DND-41 (cell line): ENCODE data around the gene CRISPLD2.

ENCODE experiments used
- ATAC-seq: fragments of 200-7000 bp; cut with Tn5 transposase; 3 replicates; pipeline ENCODE4 v1.9.1; 2021; ENCODE audit warnings: low read depth; ENCODE audit not compliant: insufficient read depth
- DNase-seq: peaks from one replicate; pipeline ENCODE4 v3.0.0-alpha.2; 2020
- H2AFZ ChIP-seq: 2 replicates; pipeline ENCODE4 v1.6.0; 2012; ENCODE audit warnings: low read depth, low read length
- H3K27ac ChIP-seq: 2 replicates; pipeline ENCODE4 v1.5.1; 2012; ENCODE audit warnings: low read length, inconsistent platforms
- H3K27me3 ChIP-seq: fragments of 200-600 bp; sonication (generic); 2 replicates; pipeline ENCODE4 v1.6.0; 2012; ENCODE audit warnings: low read length, mild to moderate bottlenecking, inconsistent platforms; ENCODE audit not compliant: insufficient read depth, poor library complexity
- H3K36me3 ChIP-seq: 2 replicates; pipeline ENCODE4 v1.5.1; 2012; ENCODE audit warnings: low read length, inconsistent platforms; ENCODE audit not compliant: insufficient read depth
- H3K4me1 ChIP-seq: 2 replicates; pipeline ENCODE4 v1.5.1; 2012; ENCODE audit warnings: mild to moderate bottlenecking, low read length; ENCODE audit not compliant: insufficient read depth
- H3K4me2 ChIP-seq: 2 replicates; pipeline ENCODE4 v1.6.0; 2012; ENCODE audit warnings: mild to moderate bottlenecking, moderate library complexity, low read length, inconsistent platforms; ENCODE audit not compliant: insufficient read depth
- H3K4me3 ChIP-seq, 2 experiments: fragments of 200-600 bp in 1 of 2; shearing (Covaris generic) in 1 of 2; 2 replicates each; pipeline ENCODE4 v1.5.1; 2012 to 2016; ENCODE audit warnings: inconsistent platforms in 2 of 2, low read length in 2 of 2, mild to moderate bottlenecking in 2 of 2, low read depth in 1 of 2, moderate library complexity in 1 of 2
- H3K79me2 ChIP-seq: 2 replicates; pipeline ENCODE4 v1.6.0; 2012; ENCODE audit warnings: low read length, inconsistent platforms; ENCODE audit not compliant: insufficient read depth
- H3K9ac ChIP-seq: 2 replicates; pipeline ENCODE4 v1.6.0; 2012; ENCODE audit warnings: low read depth, mild to moderate bottlenecking, inconsistent platforms, low read length, moderate library complexity
- H3K9me3 ChIP-seq: 2 replicates; pipeline ENCODE4 v1.5.1; 2012; ENCODE audit warnings: low read length, moderate library complexity, mild to moderate bottlenecking, inconsistent platforms; ENCODE audit not compliant: insufficient read depth, severe bottlenecking
- H4K20me1 ChIP-seq: 2 replicates; pipeline ENCODE4 v1.6.0; 2012; ENCODE audit warnings: low read length; ENCODE audit not compliant: insufficient read depth
- CTCF ChIP-seq: IDR thresholded peaks from 2 replicates; pipeline ENCODE4 v1.5.1; 2012; ENCODE audit warnings: borderline replicate concordance, low read length, moderate library complexity, mild to moderate bottlenecking; ENCODE audit not compliant: poor library complexity, severe bottlenecking; ENCODE audit errors: extremely low read depth
- EZH2 ChIP-seq: IDR thresholded peaks from 3 replicates; pipeline ENCODE4 v1.6.1; 2012; ENCODE audit warnings: borderline replicate concordance, low read depth, mild to moderate bottlenecking, moderate library complexity, low read length, inconsistent platforms; ENCODE audit not compliant: severe bottlenecking

CRISPLD2 gene

GRCh38 chr16:84874983-84875382 lies 55.2 kb downstream of the CRISPLD2 start:
- DNase-seq: no peak
- TF ChIP-seq CTCF (no peak), EZH2 (no peak)
- no peak for ATAC-seq

GRCh38 chr16:84875846-84876245 lies 56.1 kb downstream of the CRISPLD2 start:
- Histone ChIP-seq H3K36me3 (no peaks in the 10 kb centered on the region), H3K4me1 (no peaks in the 10 kb centered on the region), H3K79me2 (no peaks in the 10 kb centered on the region), H2AFZ (no peak overlapping the region), H3K9me3 (no peaks in the 10 kb centered on the region), H3K4me3 (no peak overlapping the region), H4K20me1 (no peaks in the 10 kb centered on the region), H3K9ac (no peak overlapping the region), H3K4me2 (no peak overlapping the region), H3K27me3 (peaks cover 8% of the 10 kb centered on the region), H3K27ac (no peak overlapping the region)
- DNase-seq: no peak
- TF ChIP-seq EZH2 (no peak), CTCF (no peak)
- no peak for ATAC-seq

More at GRCh38 chr16:84874983-84875382, 55.2 kb downstream of the CRISPLD2 start:
- Histone ChIP-seq H3K27me3 (peaks cover 8% of the 10 kb centered on the region), H3K36me3 (no peaks in the 10 kb centered on the region), H3K9ac (no peak overlapping the region), H4K20me1 (no peaks in the 10 kb centered on the region), H2AFZ (no peak overlapping the region), H3K9me3 (no peaks in the 10 kb centered on the region), H3K4me2 (no peak overlapping the region), H3K4me3 (no peak overlapping the region), H3K27ac (no peak overlapping the region), H3K79me2 (no peaks in the 10 kb centered on the region), H3K4me1 (no peaks in the 10 kb centered on the region)

GRCh38 chr16:84876873-84877606 lies 57.3 kb downstream of the CRISPLD2 start:
- H3K9me3 ChIP-seq: no peaks in the 10 kb centered on the region
- TF ChIP-seq EZH2 (no peak), CTCF (no peak)
- no peak overlapping the region for H3K9ac ChIP-seq
- peaks cover 8% of the 10 kb centered on the region for H3K27me3 ChIP-seq
- H2AFZ ChIP-seq: no peak overlapping the region
- H3K4me2 ChIP-seq: no peak overlapping the region
- no peak for DNase-seq
- no peaks in the 10 kb centered on the region for H3K4me1 ChIP-seq
- no peak overlapping the region for H3K27ac ChIP-seq
- no peak overlapping the region for H3K4me3 ChIP-seq
- no peaks in the 10 kb centered on the region for H4K20me1 ChIP-seq
- no peak for ATAC-seq
- no peaks in the 10 kb centered on the region for H3K36me3 ChIP-seq
- no peaks in the 10 kb centered on the region for H3K79me2 ChIP-seq

GRCh38 chr16:84878770-84879169 lies 59.0 kb downstream of the CRISPLD2 start:
- TF ChIP-seq EZH2 (no peak), CTCF (no peak)
- H3K9me3 ChIP-seq: no peaks in the 10 kb centered on the region
- H3K27ac ChIP-seq: no peak overlapping the region

More at GRCh38 chr16:84878770-84879169, 59.0 kb downstream of the CRISPLD2 start:
- no peak overlapping the region for H2AFZ ChIP-seq
- H3K4me3 ChIP-seq: no peak overlapping the region
- no peaks in the 10 kb centered on the region for H3K79me2 ChIP-seq
- H3K27me3 ChIP-seq: peaks cover 8% of the 10 kb centered on the region
- no peak overlapping the region for H3K4me2 ChIP-seq
- no peaks in the 10 kb centered on the region for H3K36me3 ChIP-seq
- no peaks in the 10 kb centered on the region for H4K20me1 ChIP-seq
- ATAC-seq (no peak), DNase-seq (no peak)
- H3K9ac ChIP-seq: no peak overlapping the region
- H3K4me1 ChIP-seq: no peaks in the 10 kb centered on the region
